ENCODE results near the gene PINLYP. TPM values are rescaled to one million over a fixed set of nuclear protein-coding genes. Genes with fewer than 3 reads are reported as not detected.

Gene PINLYP
- total RNA-seq, 4 donors from 2014 or later = 3.3 to 6.2 (median 4.9) TPM

DNA sequence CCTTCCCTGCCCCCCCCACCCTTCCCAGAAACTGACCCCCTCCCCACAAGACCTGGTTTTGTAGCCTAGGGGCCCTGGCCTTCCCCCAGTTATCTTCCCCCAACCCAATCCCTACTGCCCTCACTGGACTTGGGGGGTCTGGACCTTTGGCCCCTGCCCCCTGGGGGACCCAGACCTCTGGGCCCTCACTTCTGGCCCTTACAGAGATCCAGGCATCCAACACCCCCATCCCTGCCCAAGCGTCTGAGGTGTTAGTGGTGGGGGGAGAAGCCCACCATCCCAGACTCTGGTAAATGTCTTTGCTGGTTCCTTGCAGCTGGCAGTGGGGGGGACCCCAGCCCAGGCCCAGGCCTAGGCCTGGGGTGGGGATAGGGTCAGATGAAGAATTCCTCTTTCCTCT, 47.4 kb downstream of the PINLYP start:
- no peaks in the 10 kb centered on the region for H3K27me3 ChIP-seq
- no CpG with 5 or more reads among the region's 1 CpG for WGBS
- TF ChIP-seq EP300 (IDR thresholded peaks at IDR 0.05) (no peak), POLR2AphosphoS5 (IDR thresholded peaks at IDR 0.05) (no peak), POLR2A (IDR thresholded peaks at IDR 0.05; ENCODE audit: low read depth) (no peak)
- TF ChIP-seq, protein P1, sequence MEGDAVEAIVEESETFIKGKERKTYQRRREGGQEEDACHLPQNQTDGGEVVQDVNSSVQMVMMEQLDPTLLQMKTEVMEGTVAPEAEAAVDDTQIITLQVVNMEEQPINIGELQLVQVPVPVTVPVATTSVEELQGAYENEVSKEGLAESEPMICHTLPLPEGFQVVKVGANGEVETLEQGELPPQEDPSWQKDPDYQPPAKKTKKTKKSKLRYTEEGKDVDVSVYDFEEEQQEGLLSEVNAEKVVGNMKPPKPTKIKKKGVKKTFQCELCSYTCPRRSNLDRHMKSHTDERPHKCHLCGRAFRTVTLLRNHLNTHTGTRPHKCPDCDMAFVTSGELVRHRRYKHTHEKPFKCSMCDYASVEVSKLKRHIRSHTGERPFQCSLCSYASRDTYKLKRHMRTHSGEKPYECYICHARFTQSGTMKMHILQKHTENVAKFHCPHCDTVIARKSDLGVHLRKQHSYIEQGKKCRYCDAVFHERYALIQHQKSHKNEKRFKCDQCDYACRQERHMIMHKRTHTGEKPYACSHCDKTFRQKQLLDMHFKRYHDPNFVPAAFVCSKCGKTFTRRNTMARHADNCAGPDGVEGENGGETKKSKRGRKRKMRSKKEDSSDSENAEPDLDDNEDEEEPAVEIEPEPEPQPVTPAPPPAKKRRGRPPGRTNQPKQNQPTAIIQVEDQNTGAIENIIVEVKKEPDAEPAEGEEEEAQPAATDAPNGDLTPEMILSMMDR (IDR thresholded peaks at IDR 0.05) = no peak
- H3K4me3 ChIP-seq = no peak overlapping the region
- DNase-seq (ENCODE audit: extremely low spot score) = no peak
- H3K4me1 ChIP-seq = peaks cover 12 to 23% (median 18%) of the 10 kb centered on the region in 4 donors
- H3K27ac ChIP-seq (replicated peaks in 1 of 4) = no peak overlapping the region
- intact Hi-C loops (cut with DNase I) = no loop called here
- H3K36me3 ChIP-seq = peaks cover 0 to 35% (median 11%) of the 10 kb centered on the region in 4 donors
- no peaks in the 10 kb centered on the region for H3K9me3 ChIP-seq

DNA sequence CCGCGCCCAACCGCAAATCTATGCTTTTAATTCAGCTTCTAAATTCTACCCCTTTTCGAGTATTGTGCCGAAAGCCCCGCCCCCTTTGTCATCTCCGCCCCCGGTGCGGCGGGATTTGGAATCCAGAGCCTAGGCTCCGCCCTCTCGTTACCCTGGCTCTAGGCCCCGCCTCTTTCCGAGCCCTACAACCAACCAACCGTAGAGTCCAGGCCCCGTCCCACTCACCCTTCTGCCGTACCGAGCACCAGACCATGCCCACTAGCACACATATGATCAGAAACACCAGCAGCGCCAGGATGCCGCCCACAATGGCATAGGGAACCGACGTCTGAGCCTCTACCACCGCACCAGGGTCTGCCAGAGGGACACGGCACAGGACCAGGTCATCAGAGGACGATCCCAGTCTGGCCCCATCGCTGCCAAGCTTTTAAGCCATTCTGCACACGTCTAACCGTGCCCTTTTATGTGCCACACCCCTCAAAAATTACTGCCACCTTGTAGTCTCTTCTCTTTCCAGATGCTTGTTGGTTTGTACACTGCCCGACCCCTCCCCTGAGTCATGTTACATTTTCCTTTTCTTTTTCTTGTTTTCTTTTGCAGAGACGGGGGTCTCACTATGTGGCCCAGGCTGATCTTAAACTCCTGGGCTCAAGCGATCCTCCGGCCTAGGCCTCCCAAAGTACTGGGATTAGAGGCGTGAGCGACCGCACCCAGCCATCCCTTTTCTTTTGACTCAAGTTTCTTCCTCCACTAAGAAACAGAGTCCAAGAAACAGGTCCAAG, 48.5 kb downstream of the PINLYP start:
- H3K27ac ChIP-seq (replicated peaks in 1 of 4) = no peak overlapping the region
- H3K4me3 ChIP-seq = no peak overlapping the region
- DNase-seq (ENCODE audit: extremely low spot score) = no peak
- no peaks in the 10 kb centered on the region for H3K9me3 ChIP-seq
- TF ChIP-seq POLR2A (IDR thresholded peaks at IDR 0.05; ENCODE audit: low read depth) = no peak
- TF ChIP-seq, protein P1 (IDR thresholded peaks at IDR 0.05) = no peak
- TF ChIP-seq EP300 (IDR thresholded peaks at IDR 0.05) = no peak
- no peak for TF ChIP-seq POLR2AphosphoS5 (IDR thresholded peaks at IDR 0.05)
- H3K36me3 ChIP-seq = peaks cover 0 to 35% (median 11%) of the 10 kb centered on the region in 4 donors
- H3K27me3 ChIP-seq = no peaks in the 10 kb centered on the region
- peaks cover 8 to 13% (median 9%) of the 10 kb centered on the region in 4 donors for H3K4me1 ChIP-seq
- WGBS = 89% methylated on average over 33 of the region's 35 CpGs
- intact Hi-C loops (cut with DNase I) = no loop called here

DNA sequence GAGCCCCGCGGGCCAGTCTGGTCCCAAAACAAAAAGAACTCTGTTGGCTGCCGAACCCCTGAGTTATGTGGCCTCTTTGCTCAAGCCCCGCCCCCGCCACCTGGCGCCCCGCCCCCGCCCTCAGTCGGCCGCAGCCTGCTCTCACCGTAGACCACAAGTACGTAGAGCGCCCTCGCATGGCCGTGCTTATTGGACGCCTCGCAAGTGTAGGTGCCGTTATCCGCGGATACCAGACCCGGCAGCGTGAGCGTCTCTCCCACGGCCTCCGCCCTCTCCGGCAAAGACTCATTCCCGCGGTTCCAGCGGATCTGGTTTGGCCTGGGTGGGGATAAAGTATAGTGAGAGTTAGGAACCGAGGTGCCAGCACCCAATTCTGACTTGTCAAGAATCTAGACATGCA, 49.3 kb downstream of the PINLYP start:
- peaks cover 7 to 11% (median 7%) of the 10 kb centered on the region in 4 donors for H3K4me1 ChIP-seq
- no peaks in the 10 kb centered on the region for H3K27me3 ChIP-seq
- H3K36me3 ChIP-seq = peaks cover 0 to 35% (median 11%) of the 10 kb centered on the region in 4 donors
- H3K27ac ChIP-seq (replicated peaks in 1 of 4) = no peak overlapping the region
- DNase-seq (ENCODE audit: extremely low spot score) = no peak
- no peak for TF ChIP-seq POLR2A (IDR thresholded peaks at IDR 0.05; ENCODE audit: low read depth)
- no peak for TF ChIP-seq EP300 (IDR thresholded peaks at IDR 0.05)
- TF ChIP-seq POLR2AphosphoS5 (IDR thresholded peaks at IDR 0.05) = no peak
- TF ChIP-seq, protein P1 (IDR thresholded peaks at IDR 0.05) = no peak
- no peaks in the 10 kb centered on the region for H3K9me3 ChIP-seq
- no peak overlapping the region for H3K4me3 ChIP-seq
- 53% methylated on average over 12 of the region's 30 CpGs for WGBS
- intact Hi-C loops (cut with DNase I) = no loop called here

DNA sequence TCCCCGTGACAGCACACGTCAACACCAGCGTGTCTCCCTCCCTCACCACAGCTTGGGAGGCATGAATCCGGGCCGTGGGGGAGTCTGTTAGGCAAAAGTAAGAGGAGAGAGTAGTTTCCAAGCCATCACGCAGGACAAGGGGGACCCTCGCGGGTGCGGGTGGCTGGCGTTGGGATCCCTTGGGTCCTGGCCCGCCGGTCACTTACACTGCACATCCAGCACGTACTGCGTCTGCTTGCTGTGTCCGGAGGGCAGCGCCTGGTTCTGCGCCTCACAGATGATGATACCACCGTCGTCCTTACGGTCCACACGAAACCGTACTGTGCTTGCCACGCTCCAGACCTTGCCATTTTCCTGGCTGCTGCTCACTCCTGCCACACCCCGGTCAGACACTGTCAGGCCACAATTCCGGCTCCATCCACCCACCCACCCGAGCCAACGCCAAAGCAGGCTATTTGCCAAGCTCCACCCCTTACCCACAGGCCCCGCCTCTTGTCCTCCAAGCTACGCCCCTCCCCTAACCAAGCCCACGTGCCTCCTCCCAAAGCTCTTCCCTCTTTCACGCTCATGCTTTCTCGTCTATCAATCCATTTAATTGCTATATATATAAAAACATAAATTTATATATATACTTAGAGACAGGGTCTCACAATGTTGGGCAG, 50.4 kb downstream of the PINLYP start:
- WGBS = 81% methylated on average over 30 of the region's 32 CpGs
- TF ChIP-seq POLR2A (IDR thresholded peaks at IDR 0.05; ENCODE audit: low read depth) (no peak), EP300 (IDR thresholded peaks at IDR 0.05) (no peak), POLR2AphosphoS5 (IDR thresholded peaks at IDR 0.05) (no peak)
- TF ChIP-seq, protein P1 (IDR thresholded peaks at IDR 0.05) = no peak
- H3K27me3 ChIP-seq = no peaks in the 10 kb centered on the region
- no peaks in the 10 kb centered on the region for H3K9me3 ChIP-seq
- peaks cover 0 to 35% (median 11%) of the 10 kb centered on the region in 4 donors for H3K36me3 ChIP-seq
- H3K4me1 ChIP-seq = peaks cover 0 to under 1% (median 0%) of the 10 kb centered on the region in 4 donors
- no peak for DNase-seq (ENCODE audit: extremely low spot score)
- H3K27ac ChIP-seq (replicated peaks in 1 of 4) = no peak overlapping the region
- no peak overlapping the region for H3K4me3 ChIP-seq
- intact Hi-C loops (cut with DNase I) = no loop called here

All from esophagus muscularis mucosa (tissue), 4 donors.